Forelimb muscle (tissue), 1 donor: ENCODE data around the gene UBAC2. TPM values are rescaled to one million over a fixed set of nuclear protein-coding genes. Genes with fewer than 3 reads are reported as not detected.

Source experiments
- DNase-seq: peaks from one replicate; pipeline ENCODE4 v3.0.0-alpha.2; 2013; ENCODE audit warnings: low read depth
- polyA plus RNA-seq: library from polyadenylated mRNA; unstranded; fragments of 120-200 nt; gene quantifications from one replicate; pipeline ENCODE4 v1.2.1, GENCODE V29; 2013; ENCODE audit not compliant: insufficient read length

Gene UBAC2
- polyA plus RNA-seq, 1 donor: 97.0 TPM

DNA sequence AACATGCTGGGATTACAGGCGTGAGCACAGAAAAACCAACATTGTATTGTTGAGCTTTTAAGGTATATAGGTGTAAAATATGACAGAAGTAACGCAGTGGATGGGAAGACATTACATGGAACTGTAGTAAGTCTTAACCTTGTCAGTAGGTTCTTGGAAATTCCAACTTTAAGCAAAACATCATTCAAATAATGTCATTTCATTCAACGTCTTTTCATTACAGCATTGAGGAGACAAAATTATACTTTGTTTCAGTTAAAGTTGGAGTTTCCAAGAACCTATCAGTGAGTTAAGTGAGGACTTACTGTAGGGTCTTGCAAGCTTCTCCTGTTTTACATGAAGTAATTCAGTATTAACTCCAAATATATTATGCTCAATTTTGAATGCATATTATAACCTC is 133.6 kb downstream of the UBAC2 start:
- no peak for DNase-seq

DNA sequence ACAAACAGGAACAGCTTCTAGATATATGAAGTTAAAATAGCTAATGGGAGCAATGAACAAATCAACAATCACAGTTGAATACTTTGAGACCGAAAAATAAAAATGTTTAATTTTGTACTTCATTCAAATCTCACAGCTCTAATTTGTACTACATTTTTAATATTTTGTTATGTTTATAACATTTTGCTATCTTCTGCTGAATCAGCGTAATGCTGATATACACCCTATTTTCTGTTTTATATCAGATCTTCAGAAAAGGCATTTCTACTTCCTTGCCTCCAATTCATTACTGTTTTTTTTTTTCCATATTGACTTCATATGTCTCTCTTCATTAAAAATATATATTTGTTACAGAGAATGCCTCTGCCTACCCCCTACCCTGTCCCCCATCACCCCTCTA is 134.4 kb downstream of the UBAC2 start:
- no peak for DNase-seq

DNA sequence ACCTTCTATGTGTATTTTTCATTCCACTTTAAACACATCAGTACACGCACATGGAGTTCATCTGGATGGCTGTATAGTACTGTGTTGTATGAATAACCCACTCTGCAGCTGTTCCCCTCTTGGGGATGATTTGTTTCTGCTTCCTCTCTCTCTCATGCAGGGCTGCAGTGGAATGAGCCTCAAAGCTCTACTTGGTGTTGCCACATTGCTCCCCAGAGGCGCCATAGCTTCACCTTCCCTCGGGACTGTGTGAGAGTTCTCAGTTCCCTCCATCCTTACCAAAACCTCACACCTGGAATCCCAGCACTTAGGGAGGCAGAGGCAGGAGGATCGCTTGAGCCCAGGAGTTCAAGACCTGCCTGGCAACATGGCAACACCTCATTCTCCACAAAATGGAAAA is 134.9 kb downstream of the UBAC2 start:
- no peak for DNase-seq

DNA sequence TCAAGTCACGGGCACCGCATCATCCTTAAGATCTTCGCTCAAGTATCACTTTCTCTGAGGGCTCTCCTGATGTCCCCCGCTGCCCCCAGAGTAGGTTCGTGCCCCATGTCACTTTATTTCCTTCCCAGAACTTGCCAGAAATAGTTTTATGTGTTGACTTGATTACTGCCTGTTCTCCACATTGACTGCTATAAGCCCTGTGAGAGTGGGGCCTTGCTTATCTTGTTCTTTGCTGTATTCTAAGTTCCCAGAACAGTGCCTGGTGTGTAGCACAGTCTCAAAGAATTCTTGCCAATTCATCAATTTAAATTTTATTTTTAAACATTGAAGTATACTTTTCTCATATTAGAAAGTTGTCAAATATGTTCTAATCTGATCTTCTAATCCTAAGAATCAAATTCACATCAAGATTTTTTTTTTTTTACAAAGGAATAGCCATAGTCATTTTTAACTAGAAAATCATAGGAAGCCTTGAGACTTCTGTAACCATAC is 138.6 kb downstream of the UBAC2 start:
- no peak for DNase-seq

DNA sequence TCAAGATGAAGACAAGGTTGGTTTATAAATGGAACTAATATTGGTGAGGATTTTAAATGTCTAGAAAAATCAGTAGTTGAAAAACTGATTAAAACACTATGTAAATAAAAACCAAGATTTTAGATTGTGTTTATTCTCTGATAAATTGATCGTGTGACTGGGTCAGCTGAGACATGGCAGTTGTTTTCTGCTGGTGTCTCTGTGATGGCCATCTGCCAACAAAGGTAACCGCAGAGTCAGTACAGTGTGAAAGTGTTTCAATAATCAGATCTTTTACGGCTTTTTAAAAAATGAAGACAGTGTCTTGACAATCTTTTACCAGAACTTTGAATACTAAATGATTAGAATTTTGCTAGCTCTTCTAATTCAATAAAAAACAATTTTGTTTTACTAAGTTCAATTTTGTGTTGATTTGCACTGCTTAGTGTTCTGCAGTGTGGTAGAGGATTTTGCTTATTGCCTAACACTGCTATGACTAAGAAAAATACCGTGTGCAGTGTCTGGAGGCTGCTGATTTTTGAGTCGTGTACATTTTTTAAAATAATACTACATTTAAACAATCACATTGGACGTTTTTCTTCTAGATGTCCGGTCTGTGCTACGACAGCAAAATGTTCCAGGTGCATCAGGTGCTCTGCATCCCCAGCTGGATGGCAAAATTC is 139.2 kb downstream of the UBAC2 start:
- DNase-seq: no peak

DNA sequence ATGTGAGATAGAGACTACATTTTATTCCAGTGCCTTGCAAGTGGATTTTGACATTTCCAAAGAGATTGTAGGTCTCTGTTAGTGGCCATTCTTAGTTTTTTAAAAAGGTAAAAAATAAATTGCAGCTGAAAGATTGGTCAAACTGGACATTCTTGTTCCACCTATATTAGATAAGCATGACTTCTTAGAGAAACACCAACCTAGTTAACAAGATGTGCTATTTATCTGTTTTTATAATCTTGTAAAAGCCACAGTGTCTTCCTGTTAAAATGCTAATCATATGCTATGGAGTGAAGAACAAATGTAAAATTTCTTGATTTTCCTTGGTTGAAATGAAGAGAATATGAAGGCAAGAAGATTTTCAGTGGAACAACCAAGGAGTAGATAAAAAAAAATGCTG is 140.0 kb downstream of the UBAC2 start:
- DNase-seq: no peak

DNA sequence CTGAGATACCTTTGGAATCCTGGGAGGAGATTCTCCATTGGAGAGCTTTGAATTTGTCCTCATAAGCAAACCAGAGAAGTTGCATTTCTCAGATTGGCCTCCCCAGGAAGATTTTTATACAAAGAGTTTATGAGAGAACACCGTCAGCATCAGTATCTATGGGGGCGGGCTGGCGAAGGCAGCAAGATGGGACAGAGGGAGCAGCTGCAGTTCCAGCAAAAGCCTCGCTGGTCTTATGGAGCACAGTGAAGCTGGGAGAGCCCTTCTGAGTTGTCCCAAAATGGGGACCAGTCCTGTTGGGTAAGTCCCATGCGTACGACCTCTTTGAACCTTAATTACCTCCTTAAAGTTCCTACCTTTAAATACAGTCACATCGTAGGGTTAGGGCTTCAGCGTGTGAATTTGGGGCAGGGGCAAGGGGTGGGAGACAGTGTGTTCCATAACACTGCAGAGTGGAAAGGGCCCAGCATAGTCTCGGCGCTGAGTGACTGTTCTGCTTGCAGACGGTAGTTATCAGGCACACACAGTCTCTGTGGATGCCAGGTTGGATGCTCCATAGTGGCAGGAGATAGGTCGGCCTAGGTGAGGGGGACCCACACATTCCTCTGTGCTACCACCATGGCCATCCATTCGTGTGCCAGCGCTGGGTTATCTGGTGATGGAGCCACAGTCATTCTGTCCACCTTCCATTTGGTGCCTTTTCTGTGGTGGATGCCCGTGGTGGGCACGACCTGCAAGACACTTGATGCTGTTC is 141.5 kb downstream of the UBAC2 start:
- DNase-seq: no peak

DNA sequence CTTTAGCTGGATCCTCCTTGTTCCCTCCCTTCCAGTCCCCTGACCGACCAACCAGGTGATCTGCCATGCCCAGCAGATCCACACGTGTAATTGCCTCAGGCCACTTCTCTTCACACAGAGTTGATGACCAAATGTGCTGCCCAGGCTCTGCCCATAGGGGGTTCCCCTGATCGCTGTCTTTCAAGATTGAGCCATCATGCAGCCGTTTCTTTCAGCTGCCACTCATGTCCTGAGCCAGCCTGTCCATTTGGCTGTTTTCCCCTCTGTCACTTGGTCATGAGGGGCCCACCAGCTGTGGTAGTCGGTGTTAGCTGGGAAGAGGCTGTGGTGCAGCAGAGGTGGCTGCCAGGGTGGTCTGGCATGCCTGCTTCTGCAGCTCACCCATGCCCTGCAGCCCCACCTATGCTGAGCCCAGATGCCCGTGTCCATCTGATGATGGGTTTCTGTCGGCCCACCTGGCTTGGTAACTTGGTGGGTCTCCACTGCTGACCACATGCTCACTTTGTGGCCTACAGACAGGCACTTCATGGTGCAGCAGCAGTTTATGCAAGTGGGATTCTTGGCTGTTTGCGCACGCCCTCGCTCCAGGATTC is 142.2 kb downstream of the UBAC2 start:
- DNase-seq: no peak

DNA sequence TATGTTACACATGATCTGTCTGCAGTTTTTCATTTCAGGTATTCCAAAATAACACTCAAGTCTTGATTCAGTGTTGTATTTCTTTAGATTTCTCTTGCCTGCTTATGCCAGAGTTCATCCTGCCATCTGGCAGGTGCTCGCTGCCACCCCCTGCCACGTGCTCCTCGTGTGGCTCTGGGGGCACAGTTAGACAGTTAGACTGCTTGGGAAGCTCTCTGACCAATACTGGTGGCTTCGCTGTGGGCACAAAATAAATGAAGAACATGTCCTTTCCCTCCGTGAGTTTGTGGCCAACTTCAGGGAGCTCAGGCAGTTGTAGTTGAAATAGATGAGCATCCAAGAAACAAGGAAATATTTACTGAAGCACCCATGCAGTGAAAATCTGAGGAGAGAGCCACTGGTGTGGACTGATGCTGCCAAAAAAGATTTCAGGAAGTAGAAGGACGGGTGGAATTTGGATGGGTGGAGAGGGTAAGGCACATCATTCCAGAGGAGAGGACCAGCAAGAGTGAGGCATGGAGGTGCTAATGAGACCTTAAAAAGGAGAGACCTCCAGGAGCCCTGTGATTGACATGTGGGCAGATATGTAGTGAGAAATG is 144.1 kb downstream of the UBAC2 start:
- no peak for DNase-seq

DNA sequence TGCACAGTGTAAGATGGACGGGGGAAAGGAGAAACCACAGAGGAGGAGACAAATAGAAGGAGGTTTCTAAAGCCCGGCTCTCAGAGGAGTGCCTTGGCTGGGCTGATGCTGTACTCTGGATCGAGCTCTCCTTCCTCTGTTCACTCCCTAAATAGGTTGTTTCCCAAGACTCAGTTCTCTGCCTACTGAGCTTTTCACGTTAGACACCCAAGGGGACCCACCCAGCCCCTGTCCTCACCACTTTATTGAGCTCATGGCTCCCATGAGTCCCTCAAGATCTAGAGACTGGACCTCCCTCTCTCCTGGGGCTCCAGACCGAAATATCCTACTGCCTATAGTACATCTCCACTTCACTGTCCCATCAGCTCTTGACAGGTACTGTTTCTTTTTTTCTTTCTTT is 144.7 kb downstream of the UBAC2 start:
- no peak for DNase-seq

DNA sequence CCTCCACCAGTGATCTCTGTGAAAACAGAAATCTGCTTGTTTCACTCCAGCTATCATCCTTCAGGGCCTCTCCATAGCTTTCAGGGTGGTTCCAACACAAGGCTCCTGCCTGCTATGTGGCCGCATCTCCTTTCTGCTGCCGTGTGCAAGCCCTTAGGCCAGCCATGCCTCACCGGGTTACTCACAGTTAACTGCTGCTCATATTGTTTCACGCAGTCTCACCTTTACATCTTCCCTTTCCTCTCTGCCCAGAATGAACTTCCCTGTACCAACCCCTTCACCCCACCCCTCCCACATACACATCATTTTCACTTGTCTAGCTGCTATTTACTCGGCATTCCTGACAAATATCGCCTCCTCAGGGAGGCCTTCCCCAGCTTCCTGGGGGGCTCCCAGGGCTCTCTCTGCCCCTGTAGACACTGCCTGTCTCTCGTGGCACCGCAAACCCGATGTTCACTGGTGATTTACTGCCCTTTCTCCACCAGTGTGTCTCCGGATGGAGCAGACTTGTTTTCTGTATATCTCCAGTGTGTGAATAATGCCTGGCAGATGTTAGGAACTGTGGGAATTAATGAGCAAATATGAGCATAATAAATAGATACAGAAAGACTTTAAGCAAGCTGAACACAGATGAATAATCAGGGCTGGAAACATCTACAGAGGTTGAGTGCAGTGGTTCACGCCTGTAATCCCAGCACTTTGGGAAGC is 145.8 kb downstream of the UBAC2 start:
- DNase-seq: no peak

DNA sequence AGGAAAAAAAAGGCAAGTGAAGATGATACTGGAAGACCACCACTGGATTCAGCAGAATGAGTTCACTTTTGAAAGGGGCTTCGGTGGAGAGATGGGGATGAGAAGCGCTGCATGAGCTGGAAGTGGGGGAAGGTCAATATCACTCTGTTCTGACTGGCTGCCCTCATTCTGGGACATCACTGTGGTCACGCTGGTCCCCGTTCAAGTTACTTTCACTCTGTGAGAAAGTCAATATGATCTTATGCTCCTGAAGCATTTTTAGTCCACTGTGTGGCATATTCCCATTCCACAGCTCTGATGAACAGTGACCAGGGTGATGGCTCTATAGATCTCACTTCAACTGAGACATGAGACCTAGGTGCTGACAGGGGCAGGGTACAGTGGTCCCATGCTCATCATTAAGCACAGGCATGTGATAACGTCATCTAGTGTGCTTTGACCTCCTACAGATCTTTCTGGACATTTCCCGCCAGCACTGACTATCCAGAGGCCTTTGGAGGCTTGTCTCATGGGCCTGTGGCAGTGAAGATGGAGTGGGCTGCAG is 146.8 kb downstream of the UBAC2 start:
- DNase-seq: no peak

DNA sequence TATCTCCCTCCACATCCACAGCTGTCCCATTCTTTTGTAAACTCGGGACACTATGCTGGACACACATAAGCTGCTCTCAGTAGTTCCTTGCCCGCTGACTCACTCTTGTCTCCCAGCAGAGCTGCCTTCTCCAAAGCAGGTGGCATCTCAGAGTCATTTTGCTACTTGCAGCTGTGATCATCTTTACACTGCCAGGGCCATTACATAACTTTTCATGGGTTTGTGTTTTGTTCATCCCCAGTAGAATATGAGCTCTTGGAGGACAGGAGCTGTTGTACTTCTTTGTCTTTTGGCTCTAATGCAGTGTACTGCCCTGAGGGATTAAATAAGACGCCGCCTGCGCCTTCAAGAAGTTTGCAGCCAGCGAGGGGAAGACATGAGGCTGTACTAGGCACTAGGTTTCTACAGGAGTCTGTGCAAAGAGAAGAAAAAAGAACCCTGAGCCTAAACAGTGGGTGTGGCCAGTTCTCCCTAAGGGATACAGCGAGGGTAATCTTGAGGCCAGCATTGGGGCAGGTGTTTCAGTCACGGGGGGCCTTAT is 147.3 kb downstream of the UBAC2 start:
- no peak for DNase-seq

DNA sequence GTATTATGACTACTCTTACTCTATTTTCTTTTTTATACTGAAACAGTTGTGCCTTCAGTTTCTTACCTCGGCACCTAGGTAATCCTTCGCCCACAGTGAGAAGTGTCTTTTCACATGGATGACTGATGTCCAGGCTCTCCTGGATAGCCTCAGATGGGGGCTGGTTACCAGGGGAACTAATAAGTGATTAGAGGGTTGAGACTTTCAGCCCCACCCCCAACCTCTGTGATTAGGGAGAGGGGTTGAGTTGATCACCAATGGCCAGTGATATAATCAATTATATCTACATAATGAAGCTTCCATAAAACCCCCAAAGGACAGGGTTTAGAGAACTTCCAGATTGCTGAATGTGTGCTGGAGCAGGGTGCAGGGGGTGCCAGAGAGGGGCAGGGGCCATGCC is 149.5 kb downstream of the UBAC2 start:
- no peak for DNase-seq

DNA sequence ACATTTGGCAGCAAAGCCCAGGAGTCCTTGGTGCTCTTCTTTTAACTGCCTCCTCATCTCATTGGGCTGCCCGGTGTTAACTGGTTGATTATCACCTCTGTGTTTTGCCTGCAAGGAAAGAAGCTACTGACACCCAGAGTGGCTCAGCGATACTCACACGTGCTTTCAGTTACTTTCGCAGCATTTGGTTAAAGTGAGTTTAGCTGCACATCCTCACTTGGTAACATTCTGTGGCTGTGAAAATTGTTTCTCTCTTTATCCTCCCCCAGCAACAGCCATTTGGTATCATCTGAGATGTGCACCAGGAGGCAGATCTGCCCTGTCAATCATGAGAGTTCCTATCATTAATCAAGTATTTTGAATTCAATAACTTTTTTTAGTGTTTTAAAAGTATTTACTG is 151.1 kb downstream of the UBAC2 start:
- no peak for DNase-seq

DNA sequence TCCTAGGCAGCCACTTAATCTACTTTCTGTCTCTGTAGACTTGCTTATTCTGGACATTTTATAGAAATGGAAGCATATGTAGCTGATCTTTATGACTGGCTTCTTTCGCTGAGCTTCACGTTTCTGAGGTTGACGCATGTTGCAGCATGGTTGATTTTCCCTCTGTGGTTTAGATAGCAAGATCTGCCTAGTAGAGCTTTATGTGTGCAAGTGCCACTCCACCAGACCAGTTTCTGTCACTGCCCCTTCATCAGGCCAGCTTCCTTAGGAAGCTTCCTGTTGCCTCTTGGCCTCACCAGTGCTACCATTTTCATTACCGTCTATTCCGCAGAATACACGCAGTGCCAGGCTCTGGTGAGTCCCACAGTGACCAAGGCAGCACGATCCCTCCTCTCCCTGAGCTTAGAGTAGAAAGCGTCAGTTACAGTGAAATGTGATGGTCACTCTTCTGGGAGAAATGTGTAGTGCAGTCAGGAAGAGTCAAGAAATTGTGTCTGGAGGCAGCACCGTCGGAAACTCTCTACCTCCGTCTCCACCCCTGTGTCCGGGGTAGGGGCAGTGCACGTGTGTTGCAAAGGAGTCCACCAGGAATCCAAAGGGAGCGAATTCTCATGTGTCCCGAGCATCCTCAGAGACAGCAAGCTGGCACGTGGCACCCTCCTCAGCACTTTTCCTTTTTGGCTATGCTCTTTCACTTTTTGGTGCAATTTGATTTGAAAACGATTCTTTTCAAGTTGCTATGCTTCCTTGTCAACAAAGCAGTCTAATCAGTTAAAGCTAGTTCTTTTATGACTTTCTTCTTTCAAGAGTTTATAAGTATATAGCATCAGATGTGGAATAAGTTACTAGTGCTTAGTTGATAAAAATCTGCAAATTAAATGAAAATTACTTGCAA is 151.9 kb downstream of the UBAC2 start:
- DNase-seq: no peak

DNA sequence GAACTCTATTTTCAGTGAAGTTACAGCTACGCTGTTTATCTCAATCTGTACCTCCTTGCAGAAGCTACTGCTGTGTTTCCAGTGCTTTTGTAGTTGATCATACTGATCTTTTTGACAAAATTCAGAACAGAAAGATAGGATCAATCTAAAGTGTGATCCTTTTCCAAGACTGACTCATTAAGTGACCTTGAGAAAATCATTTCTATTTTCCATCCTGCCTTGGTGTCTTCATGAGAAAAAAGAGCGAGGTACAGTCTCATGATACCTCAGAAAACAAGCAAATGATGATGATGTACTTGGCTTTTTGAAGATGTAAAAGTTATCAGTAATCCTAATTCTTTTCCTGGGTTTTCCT is 152.6 kb downstream of the UBAC2 start:
- DNase-seq: no peak

DNA sequence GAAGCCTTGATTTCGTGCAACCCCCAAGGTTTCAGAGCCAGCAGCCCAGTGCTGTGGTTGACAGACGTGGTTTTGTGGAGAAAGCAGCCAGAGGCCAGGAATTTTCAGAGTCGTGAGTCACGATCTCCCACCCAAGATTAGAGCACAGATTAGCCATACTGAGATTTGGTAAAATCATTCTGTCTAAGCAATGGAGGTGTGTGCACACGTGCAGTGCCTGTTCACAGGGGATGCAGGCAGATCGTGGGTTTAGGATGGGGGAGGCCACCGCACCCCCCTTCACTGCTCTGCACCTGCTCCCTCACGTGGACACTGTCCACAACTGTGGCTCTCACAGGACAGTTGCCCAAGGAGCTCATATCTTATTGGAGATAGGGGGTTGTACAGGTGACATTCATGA is 153.2 kb downstream of the UBAC2 start:
- DNase-seq: no peak

DNA sequence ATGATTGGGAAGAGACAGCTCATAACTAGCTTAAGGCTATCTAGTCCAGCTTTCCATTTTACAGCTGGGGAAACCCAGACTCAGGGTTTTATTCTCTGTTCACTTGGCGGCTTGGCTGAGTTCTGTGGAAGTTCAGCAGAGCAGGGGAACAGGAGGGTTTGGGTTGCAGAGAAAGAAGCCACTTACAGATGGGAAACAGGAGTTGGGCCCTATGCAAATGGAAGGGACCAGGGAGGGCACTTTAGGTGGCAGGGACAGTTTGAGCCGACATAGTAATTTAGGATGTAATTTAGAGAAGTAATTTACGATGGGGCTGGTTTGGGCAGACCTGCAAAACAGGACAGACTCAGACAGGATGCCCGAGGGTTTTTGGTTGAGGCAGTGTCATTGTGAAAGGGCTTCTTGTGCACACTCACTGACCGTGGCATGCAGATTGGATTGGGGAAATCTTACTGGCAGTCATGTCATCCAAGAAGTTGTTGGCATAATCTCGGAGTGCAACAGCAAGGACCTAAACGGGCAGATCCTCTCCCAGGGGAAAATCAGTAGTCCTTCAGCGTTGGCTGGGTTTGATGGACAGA is 153.8 kb downstream of the UBAC2 start:
- no peak for DNase-seq
